ENCODE measurements around the gene CXXC5.

CXXC5 gene

DNA sequence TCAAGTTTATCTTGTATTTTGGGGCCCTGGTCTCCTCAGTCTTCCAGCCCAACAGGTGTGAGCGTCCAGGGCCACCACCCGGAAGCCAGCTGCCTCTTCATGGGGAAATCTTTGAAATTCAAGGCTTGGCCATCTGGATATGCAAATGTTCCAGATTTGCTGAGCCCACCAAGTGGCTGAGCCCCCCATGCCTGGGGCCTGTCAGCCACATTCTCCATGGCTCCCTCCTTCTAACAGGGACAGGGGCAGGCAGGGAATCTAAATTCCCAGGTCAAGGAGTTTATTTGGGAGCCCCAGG lies 14.2 kb upstream of the CXXC5 start:
- no peak for DNase-seq (ENCODE audit: extremely low spot score)
- TF ChIP-seq CTCF (IDR thresholded peaks at IDR 0.05; ENCODE audit: control extremely low read depth, extremely low read depth, low read depth, missing control alignments) = no peak
- CTCF ChIA-PET = interaction anchor here (0.7 to 18.6 kb wide), 43 partner anchors 10 to 396 kb away, joined by 3 to 439 read pairs (median 9); partner anchors contain the start of genes CXXC5 and PAIP2
- POLR2A ChIA-PET = interaction anchor here (0.6 to 0.7 kb wide), 2 partner anchors 23 to 77 kb away, joined by 3 to 9 read pairs; no protein-coding TSS in a partner anchor

DNA sequence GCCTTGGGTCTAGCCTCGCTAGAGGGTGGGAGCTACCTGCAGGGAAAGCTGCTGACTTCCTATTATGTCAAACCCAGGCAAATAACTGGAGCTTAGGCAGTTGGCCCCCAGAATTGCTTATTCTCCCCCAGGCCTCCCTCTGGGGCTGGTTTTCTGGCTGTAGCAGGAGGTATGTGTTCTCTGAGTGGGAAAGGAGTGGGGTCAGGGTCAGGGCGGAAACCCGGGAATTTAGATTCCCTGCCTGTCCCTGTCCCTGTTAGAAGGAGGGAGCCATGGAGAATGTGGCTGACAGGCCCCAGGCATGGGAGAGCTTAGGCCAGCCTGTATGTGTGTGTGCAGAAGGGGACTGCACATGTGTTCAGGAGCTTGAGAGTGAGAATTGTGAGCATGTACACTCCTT lies 13.6 kb upstream of the CXXC5 start:
- no peak for DNase-seq (ENCODE audit: extremely low spot score)
- no peak for TF ChIP-seq CTCF (IDR thresholded peaks at IDR 0.05; ENCODE audit: control extremely low read depth, extremely low read depth, low read depth, missing control alignments)
- ChIA-PET CTCF (interaction anchor here (1.1 to 18.6 kb wide), 30 partner anchors 10 to 395 kb away, joined by 3 to 439 read pairs (median 12); partner anchors contain the start of gene CXXC5), POLR2A (no interaction called here)

GRCh38 chr5:139635191-139635590 lies 13.0 kb upstream of the CXXC5 start:
- ChIA-PET POLR2A (interaction anchor here (0.9 to 4.2 kb wide), 5 partner anchors 10 to 55 kb away, joined by 3 to 31 read pairs (median 3); partner anchors contain the start of gene CXXC5), CTCF (interaction anchor here (0.8 to 18.6 kb wide), 27 partner anchors 11 to 334 kb away, joined by 3 to 439 read pairs (median 5); partner anchors contain the start of gene CXXC5)
- no peak for DNase-seq (ENCODE audit: extremely low spot score)
- no peak for TF ChIP-seq CTCF (IDR thresholded peaks at IDR 0.05; ENCODE audit: control extremely low read depth, extremely low read depth, low read depth, missing control alignments)

DNA sequence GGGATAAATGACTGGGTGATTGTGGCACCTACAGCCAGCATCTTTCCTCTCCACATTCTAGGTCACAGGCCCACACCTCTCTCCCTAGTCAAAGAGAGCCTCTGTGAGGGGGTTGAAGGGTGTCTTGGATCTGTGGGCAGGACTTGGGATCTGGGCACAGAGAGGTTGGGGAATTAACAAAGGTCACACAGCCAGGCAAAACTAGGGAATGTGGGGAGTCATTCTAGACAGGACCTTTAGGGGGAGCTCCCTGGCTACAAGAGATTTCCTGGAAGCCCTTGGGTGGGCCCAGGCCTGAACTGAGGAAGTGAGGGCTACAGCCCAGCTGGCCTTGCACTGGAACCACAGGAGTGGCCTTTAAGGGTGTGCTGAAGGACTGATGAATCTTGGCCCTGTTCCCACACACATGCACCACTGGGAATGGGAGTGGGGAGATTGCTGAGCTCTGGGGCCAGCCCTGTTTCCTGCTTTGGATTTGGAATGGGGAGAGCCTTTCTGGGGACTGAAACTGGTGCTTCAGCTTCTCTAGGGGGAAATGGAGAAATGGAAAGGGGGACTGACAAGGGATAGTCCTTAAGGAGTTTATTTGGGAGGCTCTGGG lies 12.4 kb upstream of the CXXC5 start:
- ChIA-PET CTCF (interaction anchor here (0.6 to 18.6 kb wide), 29 partner anchors 12 to 333 kb away, joined by 3 to 439 read pairs (median 5); partner anchors contain the start of genes CXXC5 and UBE2D2), POLR2A (interaction anchor here (0.6 to 4.2 kb wide), 7 partner anchors 9 to 1170 kb away, joined by 3 to 31 read pairs (median 3); partner anchors contain the start of gene CXXC5)
- TF ChIP-seq CTCF (IDR thresholded peaks at IDR 0.05; ENCODE audit: control extremely low read depth, extremely low read depth, low read depth, missing control alignments) = peak; percentile 59
- peak; percentile 46 for DNase-seq (ENCODE audit: extremely low spot score)

GRCh38 chr5:139636207-139636792 lies 11.8 kb upstream of the CXXC5 start:
- no peak for TF ChIP-seq CTCF (IDR thresholded peaks at IDR 0.05; ENCODE audit: control extremely low read depth, extremely low read depth, low read depth, missing control alignments)
- POLR2A ChIA-PET = interaction anchor here (0.6 to 4.2 kb wide), 9 partner anchors 9 to 1171 kb away, joined by 3 to 31 read pairs (median 4); partner anchors contain the start of gene CXXC5
- DNase-seq (ENCODE audit: extremely low spot score) = peak; percentile 88
- CTCF ChIA-PET = interaction anchor here (0.6 to 18.6 kb wide), 29 partner anchors 12 to 332 kb away, joined by 3 to 439 read pairs (median 5); partner anchors contain the start of genes CXXC5 and UBE2D2

DNA sequence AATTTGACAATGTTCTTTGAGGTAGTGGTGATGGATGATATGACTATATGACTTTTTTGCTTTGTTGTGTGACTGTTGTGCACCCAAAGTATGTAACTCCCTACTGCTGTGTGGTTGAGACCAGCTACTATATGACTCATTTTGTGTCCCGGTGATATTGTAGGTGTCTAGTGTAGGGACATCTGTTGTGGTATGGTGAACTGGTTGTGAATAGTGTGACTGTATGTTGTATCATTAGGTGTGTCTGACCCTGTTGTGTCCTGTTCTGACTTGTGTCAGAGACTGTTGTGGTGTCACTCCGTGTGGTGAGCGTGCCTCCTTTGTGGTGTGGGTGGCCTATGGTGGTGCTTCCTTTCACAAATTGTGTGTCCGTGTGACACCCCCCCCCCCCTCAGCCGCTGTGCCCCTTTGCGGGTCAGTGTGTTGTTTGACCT lies 11.2 kb upstream of the CXXC5 start:
- CTCF ChIA-PET = interaction anchor here (1.0 to 18.6 kb wide), 14 partner anchors 12 to 332 kb away, joined by 3 to 439 read pairs (median 10); partner anchors contain the start of genes CXXC5 and UBE2D2

More for the DNA sequence above, 11.2 kb upstream of the CXXC5 start:
- POLR2A ChIA-PET = interaction anchor here (0.9 to 4.2 kb wide), 6 partner anchors 12 to 74 kb away, joined by 3 to 31 read pairs (median 8); partner anchors contain the start of gene CXXC5
- DNase-seq (ENCODE audit: extremely low spot score) = peak; percentile 48
- TF ChIP-seq CTCF (IDR thresholded peaks at IDR 0.05; ENCODE audit: control extremely low read depth, extremely low read depth, low read depth, missing control alignments) = no peak

Measured in GM10248 (cell line).